Forelimb muscle (tissue), 1 donor: ENCODE results near the gene KIAA1958. TPM values are rescaled to one million over a fixed set of nuclear protein-coding genes. Genes with fewer than 3 reads are reported as not detected.
"Not testable (repeated sequence)": the region's sequence is repeated elsewhere in the genome, so short reads cannot be mapped to it uniquely, and the experiment has no call there.

Source experiments
- DNase-seq: peaks from one replicate; pipeline ENCODE4 v3.0.0-alpha.2; 2013; ENCODE audit warnings: low read depth
- polyA plus RNA-seq: library from polyadenylated mRNA; unstranded; fragments of 120-200 nt; gene quantifications from one replicate; pipeline ENCODE4 v1.2.1, GENCODE V29; 2013; ENCODE audit not compliant: insufficient read length

Gene KIAA1958
- polyA plus RNA-seq, 1 donor, result 3.3 TPM

GRCh38 chr9:112555101-112555643 lies 68.5 kb downstream of the KIAA1958 start:
- DNase-seq, result no peak

DNA sequence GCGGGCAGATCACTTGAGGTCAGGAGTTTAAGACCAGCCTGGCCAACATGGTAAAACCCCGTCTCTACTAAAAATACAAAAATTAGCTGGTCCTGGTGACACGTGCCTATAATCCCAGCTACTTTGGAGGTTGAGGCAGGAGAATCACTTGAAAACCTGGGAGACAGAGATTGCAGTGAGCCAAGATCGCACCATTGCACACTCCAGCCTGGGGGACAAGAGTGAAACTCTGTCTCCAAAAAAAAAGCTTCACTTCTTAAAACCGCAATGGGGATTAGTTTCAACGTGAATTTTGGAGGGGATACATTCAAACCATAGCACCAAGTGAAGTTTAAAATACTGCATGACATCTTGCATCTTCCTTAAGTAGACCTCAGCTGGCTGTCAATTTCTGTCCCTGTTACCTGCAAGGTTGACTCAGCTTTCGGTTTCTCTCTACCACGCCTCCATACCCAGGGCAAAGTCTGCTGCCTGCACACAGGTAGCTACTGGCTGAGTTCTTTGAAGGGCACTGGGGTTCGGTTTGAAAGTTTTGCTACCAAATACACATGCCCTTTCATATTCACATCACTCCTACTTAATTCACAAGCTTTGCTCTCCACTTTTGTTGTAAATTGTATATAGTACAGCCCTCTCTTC lies 69.3 kb downstream of the KIAA1958 start:
- DNase-seq, result no peak

DNA sequence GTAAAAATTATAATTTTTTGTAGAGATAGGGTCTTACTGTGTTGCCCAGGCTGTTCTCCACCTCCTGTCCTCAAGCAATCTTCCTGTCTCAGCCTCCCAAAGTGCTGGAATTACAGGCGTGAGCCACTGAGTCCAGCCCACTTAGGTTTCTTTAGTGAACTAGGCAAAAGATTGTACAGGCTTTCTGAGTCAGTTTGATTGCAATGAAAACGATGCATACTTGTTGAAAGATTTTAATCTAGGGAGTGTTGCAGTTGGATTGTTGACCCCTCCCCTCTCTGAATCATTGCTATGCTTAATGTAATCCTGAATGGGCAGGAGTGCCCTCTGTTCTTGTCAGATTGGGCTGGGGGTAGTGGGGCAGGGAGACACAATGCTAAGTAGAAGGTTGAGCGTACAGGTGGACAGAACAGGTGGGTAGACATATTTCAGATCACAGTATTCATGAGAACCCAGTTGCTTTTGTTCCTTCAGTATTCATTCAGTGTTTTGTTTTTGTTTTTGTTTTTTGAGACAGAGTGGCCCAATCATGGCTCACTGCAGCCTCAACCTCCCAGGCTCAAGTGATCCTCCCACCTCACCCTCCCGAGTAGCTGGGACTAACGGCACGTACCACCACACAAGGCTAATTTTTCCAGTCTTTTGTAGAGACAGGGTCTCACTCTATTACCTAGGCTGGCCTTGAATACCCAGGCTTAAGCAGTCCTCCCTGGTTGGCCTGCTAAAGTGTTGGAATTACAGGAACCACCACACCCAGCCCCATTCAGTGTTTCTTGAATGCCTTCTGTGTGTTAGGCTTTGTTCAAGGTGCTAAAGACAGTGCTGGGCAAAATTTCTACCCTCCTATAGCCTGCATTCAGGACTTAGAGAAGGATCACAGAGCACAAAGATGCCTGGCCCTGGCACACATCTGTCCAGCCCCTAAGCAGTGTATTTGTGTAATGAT lies 70.1 kb downstream of the KIAA1958 start:
- DNase-seq, result no peak

GRCh38 chr9:112558476-112558875 lies 71.8 kb downstream of the KIAA1958 start:
- no peak for DNase-seq

DNA sequence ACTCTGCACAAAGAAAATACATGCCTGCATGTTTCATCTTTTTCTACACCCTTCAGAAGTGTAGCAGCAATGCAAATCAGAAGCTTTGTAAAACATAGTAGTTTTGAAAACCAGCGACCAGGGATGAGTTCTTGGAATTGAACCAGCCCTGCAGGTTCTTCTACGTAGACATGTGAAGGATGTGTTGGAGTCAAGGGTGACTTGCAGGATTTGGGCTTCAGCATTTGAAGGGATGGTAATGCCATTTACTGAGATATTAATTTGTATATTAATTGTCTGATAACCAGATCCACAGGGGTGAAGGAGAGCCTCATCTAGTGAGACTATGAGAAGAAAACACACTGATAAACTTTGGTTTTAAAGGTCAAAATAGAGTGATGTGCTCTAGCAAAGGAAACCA lies 72.4 kb downstream of the KIAA1958 start:
- DNase-seq, result no peak

DNA sequence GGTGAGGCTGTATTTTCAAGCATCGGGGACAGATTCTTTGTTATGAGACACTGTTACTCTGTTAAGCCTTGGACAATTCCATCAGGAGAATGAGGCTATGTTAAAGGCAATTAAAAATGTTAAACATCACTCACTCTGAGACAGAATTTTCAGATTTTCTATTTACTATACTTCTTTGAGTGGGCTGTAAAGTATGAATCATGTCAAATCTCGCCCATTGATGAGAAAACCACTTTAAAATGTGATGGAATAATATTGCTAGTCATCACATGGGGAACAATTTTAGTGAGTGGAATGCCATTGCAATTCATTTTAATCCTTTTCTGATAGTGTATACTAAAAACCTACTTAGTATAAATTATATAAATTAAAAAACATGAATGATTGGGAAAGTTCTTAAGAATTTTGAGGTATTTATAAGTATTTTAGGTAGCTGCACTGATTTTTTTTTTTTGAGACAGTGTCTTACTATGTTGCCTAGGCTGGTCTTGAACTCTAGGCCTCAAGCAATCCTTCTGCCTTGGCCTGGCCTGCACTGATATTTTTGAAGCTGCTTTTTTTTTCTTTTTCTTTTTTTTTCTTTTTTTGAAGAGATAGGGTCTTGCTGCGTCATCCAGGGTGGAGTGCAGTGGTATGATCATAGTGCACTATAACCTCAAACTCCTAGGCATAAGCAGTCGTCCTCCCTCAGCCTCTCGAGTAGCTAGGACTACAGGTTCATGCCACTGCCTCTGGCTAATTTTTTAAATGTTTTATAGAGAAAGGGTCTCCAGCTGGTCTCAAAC lies 73.2 kb downstream of the KIAA1958 start:
- no peak for DNase-seq

GRCh38 chr9:112562235-112562958 lies 75.8 kb downstream of the KIAA1958 start:
- no peak for DNase-seq

- DNase-seq, result no peak
Observed at GRCh38 chr9:112569186-112569585, 82.6 kb downstream of the KIAA1958 start.

DNA sequence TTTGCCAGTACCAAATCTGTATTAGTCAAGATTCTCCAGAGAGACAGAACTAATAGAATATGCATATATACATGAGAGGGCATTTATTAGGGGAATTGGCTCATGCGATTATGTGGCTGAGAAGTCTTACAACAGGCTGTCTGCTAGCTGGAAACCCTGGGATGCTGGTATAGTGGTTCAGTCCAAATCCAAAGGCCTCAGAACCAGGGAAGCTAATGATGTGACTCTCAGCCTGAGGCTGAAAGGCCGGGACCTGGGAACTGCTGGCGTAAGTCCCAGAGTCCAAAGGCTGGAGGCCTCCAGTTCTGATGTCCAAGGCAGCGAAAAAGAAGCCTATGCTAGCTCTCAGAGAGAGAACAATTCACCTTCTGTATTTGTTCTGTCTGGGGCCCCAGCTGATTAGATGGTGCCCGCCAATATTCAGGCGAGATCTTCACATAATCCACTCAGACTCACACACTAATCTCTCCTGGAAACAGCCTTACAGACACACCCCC lies 84.1 kb downstream of the KIAA1958 start:
- DNase-seq, result peak; percentile 11

DNA sequence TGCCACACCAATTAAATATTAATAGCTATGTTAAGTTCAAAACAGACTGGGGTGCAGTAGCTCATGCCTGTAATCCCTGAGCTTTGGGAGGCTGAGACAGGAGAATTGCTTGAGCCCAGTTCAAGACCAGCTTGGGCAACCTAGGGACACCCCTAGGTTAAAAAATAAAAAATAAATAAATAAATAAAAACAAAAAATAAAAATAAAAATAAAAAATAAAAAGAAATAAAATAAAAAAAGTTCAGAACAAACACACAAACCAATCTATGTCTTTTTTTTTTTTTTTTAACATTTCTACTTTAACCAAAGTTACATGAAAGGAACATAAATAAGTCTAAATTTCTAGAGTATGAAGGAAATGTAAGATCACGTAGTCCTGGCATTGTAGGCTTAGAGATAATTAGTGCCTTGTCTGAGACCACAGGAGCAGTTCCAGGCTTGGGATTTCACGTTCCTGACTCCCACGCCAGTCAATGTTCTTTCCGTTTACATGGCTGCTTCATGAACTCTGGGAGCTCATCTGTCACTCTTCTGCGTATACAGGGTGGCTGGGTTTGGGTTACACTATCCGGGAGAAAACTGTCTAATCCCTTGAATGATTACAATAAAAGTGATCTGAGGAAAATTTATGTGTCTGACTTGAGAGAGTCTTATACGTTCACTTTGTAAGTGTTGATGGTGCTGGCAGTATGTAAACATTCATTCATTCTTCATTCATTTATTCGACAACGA lies 85.2 kb downstream of the KIAA1958 start:
- DNase-seq, result no peak

- no peak for DNase-seq
Observed at GRCh38 chr9:112572416-112572815, 85.8 kb downstream of the KIAA1958 start.

- DNase-seq, result no peak
Observed at GRCh38 chr9:112574008-112574407, 87.4 kb downstream of the KIAA1958 start.

DNA sequence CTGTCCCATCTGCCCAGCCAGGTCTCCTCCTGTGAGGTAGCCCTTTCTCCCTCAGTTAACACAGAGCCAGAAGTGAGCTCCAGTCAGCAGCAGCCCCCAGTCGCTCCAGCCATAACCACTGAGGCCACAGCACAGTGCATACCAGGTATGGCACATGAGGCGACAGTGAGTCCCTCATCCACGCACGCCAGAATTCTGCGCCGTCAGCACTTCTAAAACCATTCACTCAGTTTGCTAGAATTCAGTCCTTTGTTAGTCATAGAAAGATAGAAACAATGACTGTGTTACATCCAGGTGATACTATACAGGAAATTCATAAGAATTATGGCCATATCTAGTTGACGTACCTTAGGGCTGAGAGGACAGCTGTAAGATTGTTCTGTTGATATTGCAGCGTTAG lies 88.5 kb downstream of the KIAA1958 start:
- DNase-seq, result no peak

- DNase-seq, result no peak
Observed at GRCh38 chr9:112581469-112582176, 95.0 kb downstream of the KIAA1958 start.

GRCh38 chr9:112582371-112583262 lies 96.0 kb downstream of the KIAA1958 start:
- DNase-seq, result no peak

DNA sequence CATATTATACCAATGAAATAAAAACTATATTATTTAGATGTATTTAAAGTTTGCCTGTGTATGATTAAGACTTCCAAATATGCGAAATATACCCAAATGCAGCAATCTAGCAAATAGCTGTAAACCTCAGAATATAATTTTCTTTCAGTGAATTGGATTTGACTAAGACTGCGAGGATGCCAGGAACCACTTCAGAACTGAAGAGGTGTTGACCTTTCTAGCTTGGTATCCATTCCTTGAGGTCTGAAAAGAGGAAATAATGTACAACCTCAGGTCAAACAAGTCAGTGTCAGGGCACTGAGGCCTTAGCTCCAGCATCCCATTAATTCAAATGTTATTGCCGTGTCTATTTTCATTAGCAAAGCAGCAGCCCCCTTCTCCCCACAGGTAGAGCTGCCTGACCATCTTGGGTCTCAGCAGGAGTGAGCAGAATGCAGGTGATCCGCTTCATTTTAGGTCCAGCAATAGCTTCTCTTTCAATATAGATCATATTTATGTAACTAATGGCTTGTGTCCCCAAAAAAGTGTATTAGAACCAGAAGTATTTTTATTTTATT lies 100.0 kb downstream of the KIAA1958 start:
- DNase-seq, result no peak

DNA sequence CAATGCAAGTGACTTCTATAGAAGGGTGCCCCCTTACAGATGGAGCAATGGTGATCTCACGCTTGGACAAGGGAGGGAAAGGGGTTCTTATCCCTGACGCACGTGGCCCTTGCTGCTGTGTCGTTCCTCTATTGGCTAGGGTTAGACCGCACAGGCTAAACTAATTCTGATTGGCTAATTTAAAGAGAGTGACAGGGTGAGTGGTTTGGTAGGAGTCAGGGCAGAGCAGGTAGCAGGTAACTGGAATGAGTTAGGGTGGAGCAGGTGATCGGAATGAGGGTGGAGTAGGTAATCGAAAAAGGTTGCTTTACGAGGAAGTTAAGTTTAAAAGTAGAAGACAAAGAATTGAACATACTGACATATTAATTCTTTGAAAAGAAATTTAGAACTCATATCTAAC lies 105.2 kb downstream of the KIAA1958 start:
- DNase-seq, result not testable (repeated sequence)

- DNase-seq, result no peak
Observed at GRCh38 chr9:112599732-112600131, 113.1 kb downstream of the KIAA1958 start.
